ENCODE results near the gene NUBP1. TPM values are rescaled to one million over a fixed set of nuclear protein-coding genes. Genes with fewer than 3 reads are reported as not detected.

The NUBP1 gene
- total RNA-seq, 1 experiment from 2014 or later = 25.4 TPM

- POLR2A ChIA-PET = no interaction called here
- Mint-ChIP-seq H3K9me3 (peaks cover 4% of the 10 kb centered on the region), H3K27ac (no peak overlapping the region), H3K4me3 (no peak overlapping the region), H3K27me3 (ENCODE audit: low read depth) (no peaks in the 10 kb centered on the region), H3K4me1 (no peaks in the 10 kb centered on the region), H3K36me3 (no peaks in the 10 kb centered on the region; the same call in 1 of the 2 replicates)
- ATAC-seq = no peak
- TF ChIP-seq NFE2L1 (CRISPR knock-in tag; IDR thresholded peaks at IDR 0.05) = no peak
- TF ChIP-seq ETV6 (CRISPR knock-in tag; IDR thresholded peaks at IDR 0.05) = no peak
- TF ChIP-seq NR1H2 (CRISPR knock-in tag; IDR thresholded peaks at IDR 0.05) = no peak
- TF ChIP-seq MXD4 (CRISPR knock-in tag; IDR thresholded peaks at IDR 0.05; ENCODE audit: borderline replicate concordance) = no peak
- no peak for TF ChIP-seq FOXJ3 (CRISPR knock-in tag; IDR thresholded peaks at IDR 0.05; ENCODE audit: borderline replicate concordance)
- no peak for TF ChIP-seq ATF6 (CRISPR knock-in tag; IDR thresholded peaks at IDR 0.05)
- DNase-seq (ENCODE audit: low spot score) = no peak
- CTCF ChIA-PET = no interaction called here
Observed at GRCh38 chr16:10799736-10800135, 56.1 kb downstream of the NUBP1 start.

GRCh38 chr16:10805334-10805733, 61.7 kb downstream of the NUBP1 start:
- Mint-ChIP-seq H3K9me3 (peaks cover 5% of the 10 kb centered on the region), H3K36me3 (peaks cover 4% of the 10 kb centered on the region; the same call in 1 of the 2 replicates), H3K27me3 (ENCODE audit: low read depth) (no peaks in the 10 kb centered on the region), H3K4me1 (no peaks in the 10 kb centered on the region), H3K4me3 (no peak overlapping the region), H3K27ac (no peak overlapping the region)
- DNase-seq (ENCODE audit: low spot score) = no peak
- CTCF ChIA-PET = no interaction called here
- no peak for TF ChIP-seq KAT7 (CRISPR knock-in tag; IDR thresholded peaks at IDR 0.05; ENCODE audit: borderline replicate concordance)
- TF ChIP-seq ATF1 (CRISPR knock-in tag; IDR thresholded peaks at IDR 0.05) = no peak
- no peak for TF ChIP-seq ERG (CRISPR knock-in tag; IDR thresholded peaks at IDR 0.05)
- no peak for TF ChIP-seq CREM (CRISPR knock-in tag; IDR thresholded peaks at IDR 0.05)
- TF ChIP-seq ZNF121 (CRISPR knock-in tag; IDR thresholded peaks at IDR 0.05) = no peak
- no peak for TF ChIP-seq NFYB (CRISPR knock-in tag; conservative IDR thresholded peaks at IDR 0.05; ENCODE audit: low read depth)
- no peak for TF ChIP-seq ZNF416 (CRISPR knock-in tag; IDR thresholded peaks at IDR 0.05)
- POLR2A ChIA-PET = no interaction called here
- ATAC-seq = no peak

- Mint-ChIP-seq H3K27me3 (ENCODE audit: low read depth) (no peaks in the 10 kb centered on the region), H3K4me3 (no peak overlapping the region), H3K36me3 (peaks cover 4% of the 10 kb centered on the region; the same call in 1 of the 2 replicates), H3K4me1 (no peaks in the 10 kb centered on the region), H3K9me3 (peaks cover 5% of the 10 kb centered on the region), H3K27ac (no peak overlapping the region)
- DNase-seq (ENCODE audit: low spot score) (no peak), ATAC-seq (no peak)
- ChIA-PET POLR2A (no interaction called here), CTCF (no interaction called here)
- TF ChIP-seq RORB (CRISPR knock-in tag; IDR thresholded peaks at IDR 0.05) = no peak
- TF ChIP-seq CREM (CRISPR knock-in tag; IDR thresholded peaks at IDR 0.05) = no peak
- no peak for TF ChIP-seq TCF7 (CRISPR knock-in tag; IDR thresholded peaks at IDR 0.05; ENCODE audit: low read depth)
- no peak for TF ChIP-seq FOXP1 (CRISPR knock-in tag; IDR thresholded peaks at IDR 0.05; ENCODE audit: borderline replicate concordance)
- no peak for TF ChIP-seq CTCF (IDR thresholded peaks at IDR 0.05)
- no peak for TF ChIP-seq IRF2 (CRISPR knock-in tag; IDR thresholded peaks at IDR 0.05; ENCODE audit: borderline replicate concordance, low read depth)
- no peak for TF ChIP-seq ZBTB43 (CRISPR knock-in tag; IDR thresholded peaks at IDR 0.05)
- TF ChIP-seq E2F1 (CRISPR knock-in tag; IDR thresholded peaks at IDR 0.05) = no peak
- TF ChIP-seq ZSCAN18 (CRISPR knock-in tag; IDR thresholded peaks at IDR 0.05) = no peak
- no peak for TF ChIP-seq SMAD4 (CRISPR knock-in tag; IDR thresholded peaks at IDR 0.05)
Observed at GRCh38 chr16:10806698-10807097, 63.1 kb downstream of the NUBP1 start.
